ENCODE data around the gene MPZL3.

Gene MPZL3

GRCh38 chr11:118287006-118287405, 34.8 kb upstream of the MPZL3 start:
- Histone ChIP-seq H3K4me3 (ENCODE audit: low read length) (no peak overlapping the region), H3K27me3 (ENCODE audit: low read depth, low read length) (peaks cover 13% of the 10 kb centered on the region; the same call in 1 of the 2 replicates), H3K9ac (ENCODE audit: low read length) (no peak overlapping the region), H3K9me3 (ENCODE audit: insufficient read depth, low read length) (no peaks in the 10 kb centered on the region), H3K27ac (ENCODE audit: low read length) (no peak overlapping the region), H3K36me3 (replicated peaks; ENCODE audit: low read depth, low read length) (no peaks in the 10 kb centered on the region), H4K20me1 (ENCODE audit: insufficient read depth, low read length) (no peaks in the 10 kb centered on the region), H2AFZ (ENCODE audit: low read depth, low read length) (no peak overlapping the region), H3K4me1 (ENCODE audit: low read length) (peaks cover 8% of the 10 kb centered on the region; the same call in 1 of the 2 replicates), H3K4me2 (ENCODE audit: low read length) (no peak overlapping the region), H3K79me2 (ENCODE audit: low read length) (no peaks in the 10 kb centered on the region)
- TF ChIP-seq CTCF (IDR thresholded peaks at IDR 0.05; ENCODE audit: low read depth, low read length), result no peak

GRCh38 chr11:118286545-118286944, 34.4 kb upstream of the MPZL3 start:
- Histone ChIP-seq H3K4me1 (ENCODE audit: low read length) (peaks cover 8% of the 10 kb centered on the region; the same call in 1 of the 2 replicates), H3K27me3 (ENCODE audit: low read depth, low read length) (peaks cover 8% of the 10 kb centered on the region; the same call in 1 of the 2 replicates), H3K27ac (ENCODE audit: low read length) (no peak overlapping the region), H3K9me3 (ENCODE audit: insufficient read depth, low read length) (no peaks in the 10 kb centered on the region), H3K79me2 (ENCODE audit: low read length) (no peaks in the 10 kb centered on the region), H3K36me3 (replicated peaks; ENCODE audit: low read depth, low read length) (no peaks in the 10 kb centered on the region), H3K9ac (ENCODE audit: low read length) (no peak overlapping the region), H2AFZ (ENCODE audit: low read depth, low read length) (no peak overlapping the region), H4K20me1 (ENCODE audit: insufficient read depth, low read length) (no peaks in the 10 kb centered on the region), H3K4me3 (ENCODE audit: low read length) (no peak overlapping the region), H3K4me2 (ENCODE audit: low read length) (no peak overlapping the region)
- TF ChIP-seq CTCF (IDR thresholded peaks at IDR 0.05; ENCODE audit: low read depth, low read length), result no peak
- no peak for TF ChIP-seq EZH2phosphoT487 (IDR thresholded peaks at IDR 0.05; ENCODE audit: low read depth)

- H2AFZ ChIP-seq (ENCODE audit: low read depth, low read length), result no peak overlapping the region
- no peak for TF ChIP-seq EZH2phosphoT487 (IDR thresholded peaks at IDR 0.05; ENCODE audit: low read depth)
- TF ChIP-seq CTCF (IDR thresholded peaks at IDR 0.05; ENCODE audit: low read depth, low read length), result no peak
- H3K9ac ChIP-seq (ENCODE audit: low read length), result no peak overlapping the region
- no peaks in the 10 kb centered on the region for H4K20me1 ChIP-seq (ENCODE audit: insufficient read depth, low read length)
- no peaks in the 10 kb centered on the region for H3K79me2 ChIP-seq (ENCODE audit: low read length)
- H3K27ac ChIP-seq (ENCODE audit: low read length), result no peak overlapping the region
- no peak overlapping the region for H3K4me3 ChIP-seq (ENCODE audit: low read length)
- H3K36me3 ChIP-seq (replicated peaks; ENCODE audit: low read depth, low read length), result no peaks in the 10 kb centered on the region
- H3K9me3 ChIP-seq (ENCODE audit: insufficient read depth, low read length), result no peaks in the 10 kb centered on the region
- H3K27me3 ChIP-seq (ENCODE audit: low read depth, low read length), result 0 out of 2 replicates have a peak, but pooled peaks cover 4% of the 10 kb centered on the region
- peaks cover 11% of the 10 kb centered on the region for H3K4me1 ChIP-seq (ENCODE audit: low read length)
- no peak overlapping the region for H3K4me2 ChIP-seq (ENCODE audit: low read length)
Measured at GRCh38 chr11:118283756-118284350, 31.7 kb upstream of the MPZL3 start.

GRCh38 chr11:118283037-118283636, 31.0 kb upstream of the MPZL3 start:
- no peak for TF ChIP-seq CTCF (IDR thresholded peaks at IDR 0.05; ENCODE audit: low read depth, low read length)
- no peak for TF ChIP-seq EZH2phosphoT487 (IDR thresholded peaks at IDR 0.05; ENCODE audit: low read depth)

More at GRCh38 chr11:118283037-118283636, 31.0 kb upstream of the MPZL3 start:
- H3K4me1 ChIP-seq (ENCODE audit: low read length), result peaks cover 11% of the 10 kb centered on the region
- H3K27me3 ChIP-seq (ENCODE audit: low read depth, low read length), result 0 out of 2 replicates have a peak, but pooled peaks cover 4% of the 10 kb centered on the region
- no peak overlapping the region for H2AFZ ChIP-seq (ENCODE audit: low read depth, low read length)
- no peaks in the 10 kb centered on the region for H4K20me1 ChIP-seq (ENCODE audit: insufficient read depth, low read length)
- H3K79me2 ChIP-seq (ENCODE audit: low read length), result no peaks in the 10 kb centered on the region
- H3K9me3 ChIP-seq (ENCODE audit: insufficient read depth, low read length), result no peaks in the 10 kb centered on the region
- no peak overlapping the region for H3K4me3 ChIP-seq (ENCODE audit: low read length)
- H3K27ac ChIP-seq (ENCODE audit: low read length), result no peak overlapping the region
- H3K4me2 ChIP-seq (ENCODE audit: low read length), result no peak overlapping the region
- H3K36me3 ChIP-seq (replicated peaks; ENCODE audit: low read depth, low read length), result no peaks in the 10 kb centered on the region
- H3K9ac ChIP-seq (ENCODE audit: low read length), result no peak overlapping the region

All from OCI-LY3 (cell line).